OCI-LY7 (cell line): ENCODE data around the gene RBM25. TPM values are rescaled to one million over a fixed set of nuclear protein-coding genes. Genes with fewer than 3 reads are reported as not detected.

ENCODE experiments used
- BruUV-seq: library from RNA; stranded (reverse); fragments of 400-500 nt; replicated peaks from 2 replicates; lab custom pipeline; 2021; lab: Mats Ljungman, UMichigan
- CTCF ChIA-PET: fragments of 300-600 bp; sonication (Branson Sonifier 250); formaldehyde crosslinking; loops from one replicate; lab custom pipeline; 2022; ENCODE audit warnings: antibody characterized with exemption; ENCODE audit not compliant: unreplicated experiment; lab: Charles Lee
- POLR2A ChIA-PET: fragments of 300-600 bp; sonication (Branson Sonifier 250); formaldehyde crosslinking; loops from one replicate; lab custom pipeline; 2022; ENCODE audit warnings: antibody characterized with exemption; lab: Charles Lee
- DNase-seq: peaks from one replicate; pipeline ENCODE4 v3.0.0-alpha.2; 2015; ENCODE audit warnings: low spot score
- H2AFZ ChIP-seq: fragments of 200-600 bp; sonication (generic), shearing (Covaris generic); 2 replicates; pipeline ENCODE4 v1.6.1; 2014; ENCODE audit warnings: mild to moderate bottlenecking, antibody characterized with exemption, low read length, moderate library complexity
- H3K27ac ChIP-seq: fragments of 200-600 bp; sonication (generic); 2 replicates; pipeline ENCODE4 v1.5.1; 2014; ENCODE audit warnings: mixed run types, low read depth, mild to moderate bottlenecking, moderate library complexity, low read length, inconsistent platforms; ENCODE audit not compliant: poor library complexity, severe bottlenecking
- H3K36me3 ChIP-seq: fragments of 200-600 bp; sonication (generic); 2 replicates; pipeline ENCODE4 v1.6.1; 2014; ENCODE audit warnings: mild to moderate bottlenecking, antibody characterized with exemption, low read length, moderate library complexity, mixed read lengths; ENCODE audit not compliant: insufficient read depth
- H3K4me1 ChIP-seq: fragments of 200-600 bp; sonication (generic); 2 replicates; pipeline ENCODE4 v1.5.1; 2014; ENCODE audit warnings: mild to moderate bottlenecking, low read length; ENCODE audit not compliant: insufficient read depth, poor library complexity, severe bottlenecking
- H3K4me2 ChIP-seq: fragments of 200-600 bp; sonication (generic); 2 replicates; pipeline ENCODE4 v1.6.1; 2014; ENCODE audit warnings: mild to moderate bottlenecking, low read length
- H3K4me3 ChIP-seq: fragments of 200-600 bp; sonication (generic); 2 replicates; pipeline ENCODE4 v1.5.1; 2014; ENCODE audit warnings: mild to moderate bottlenecking, low read depth, low read length; ENCODE audit not compliant: poor library complexity, severe bottlenecking
- H3K79me2 ChIP-seq: fragments of 200-600 bp; sonication (generic); 2 replicates; pipeline ENCODE4 v1.6.1; 2016; ENCODE audit warnings: low read depth, mild to moderate bottlenecking, low read length, moderate library complexity, mixed read lengths; ENCODE audit not compliant: insufficient read depth
- H3K9me2 ChIP-seq: fragments of 200-600 bp; sonication (generic); 2 replicates; pipeline ENCODE4 v1.6.1; 2016; ENCODE audit warnings: mild to moderate bottlenecking, low read length, mixed read lengths; ENCODE audit not compliant: insufficient read depth
- H3K9me3 ChIP-seq: fragments of 200-600 bp; sonication (generic); 2 replicates; pipeline ENCODE4 v1.6.1; 2014; ENCODE audit warnings: mild to moderate bottlenecking, mixed run types, low read length, mixed read lengths
- H4K20me1 ChIP-seq: fragments of 200-600 bp; sonication (generic); 2 replicates; pipeline ENCODE4 v1.6.1; 2014; ENCODE audit warnings: mild to moderate bottlenecking, antibody characterized with exemption, low read length, moderate library complexity, mixed read lengths; ENCODE audit not compliant: insufficient read depth
- CTCF ChIP-seq: fragments of 200-600 bp; sonication (generic); conservative IDR thresholded peaks from 2 replicates; pipeline ENCODE4 v1.5.1; 2014; ENCODE audit warnings: mild to moderate bottlenecking, antibody characterized with exemption, low read length, moderate library complexity, mixed read lengths
- EZH2phosphoT487 ChIP-seq: fragments of 200-600 bp; sonication (generic); IDR thresholded peaks from 2 replicates; pipeline ENCODE4 v1.6.1; 2018; ENCODE audit warnings: low read depth, borderline replicate concordance, mild to moderate bottlenecking, mixed run types, antibody characterized with exemption, low read length, moderate library complexity, mixed read lengths
- intact Hi-C: fragments of 100-400 bp; cut with micrococcal nuclease; formaldehyde crosslinking; loops from one replicate; pipeline ENCODE4 v1.10.0; 2022; ENCODE audit not compliant: unreplicated experiment
- total RNA-seq, 2 experiments: library from RNA; depleted of rRNA in 1 of 2; stranded (reverse); fragments of >200 nt in 1 of 2; shearing (Covaris generic) in 1 of 2; gene quantifications; 2 replicates each; pipeline ENCODE4 v1.2.3, GENCODE V29; 2014 to 2022

Gene RBM25
- total RNA-seq, 2 experiments from 2014 or later = 70.5 to 120 TPM

GRCh38 chr14:73149753-73150152 is 91.4 kb downstream of the RBM25 start:
- POLR2A ChIA-PET = interaction anchor here (0.6 to 1.6 kb wide), 2 partner anchors 13 to 417 kb away, joined by 3 to 7 read pairs; no protein-coding TSS in a partner anchor
- H3K79me2 ChIP-seq = peaks cover 13% of the 10 kb centered on the region; the same call in 1 of the 2 replicates
- H3K4me3 ChIP-seq = no peak overlapping the region
- no peak overlapping the region for H2AFZ ChIP-seq
- TF ChIP-seq CTCF (no peak), EZH2phosphoT487 (no peak)
- H4K20me1 ChIP-seq = no peaks in the 10 kb centered on the region
- DNase-seq = no peak
- no peaks in the 10 kb centered on the region for H3K9me3 ChIP-seq
- H3K4me2 ChIP-seq = no peak overlapping the region
- no peak overlapping the region for H3K27ac ChIP-seq
- peaks cover 50% of the 10 kb centered on the region for H3K36me3 ChIP-seq
- no TSS peak for BruUV-seq
- intact Hi-C loops = no loop called here
- CTCF ChIA-PET = no interaction called here
- no peaks in the 10 kb centered on the region for H3K9me2 ChIP-seq
- H3K4me1 ChIP-seq = no peaks in the 10 kb centered on the region

- DNase-seq = no peak
- no peak overlapping the region for H2AFZ ChIP-seq
- no peaks in the 10 kb centered on the region; the same call in 1 of the 2 replicates for H3K79me2 ChIP-seq
- no peak overlapping the region for H3K4me3 ChIP-seq
- H3K36me3 ChIP-seq = peaks cover 53% of the 10 kb centered on the region
- ChIA-PET CTCF (no interaction called here), POLR2A (no interaction called here)
- H3K4me1 ChIP-seq = no peaks in the 10 kb centered on the region
- no peaks in the 10 kb centered on the region for H3K9me2 ChIP-seq
- H3K27ac ChIP-seq = no peak overlapping the region
- no peaks in the 10 kb centered on the region for H4K20me1 ChIP-seq
- intact Hi-C loops = no loop called here
- BruUV-seq = no TSS peak
- H3K4me2 ChIP-seq = no peak overlapping the region
- TF ChIP-seq CTCF (no peak), EZH2phosphoT487 (no peak)
- no peaks in the 10 kb centered on the region for H3K9me3 ChIP-seq
Observed at GRCh38 chr14:73153272-73153671, 94.9 kb downstream of the RBM25 start.

GRCh38 chr14:73162251-73162650 is 103.9 kb downstream of the RBM25 start:
- CTCF ChIA-PET = no interaction called here
- no peak overlapping the region for H3K4me3 ChIP-seq
- POLR2A ChIA-PET = interaction anchor here (1.0 to 2.0 kb wide), 2 partner anchors 13 to 20 kb away, joined by 6 to 7 read pairs; no protein-coding TSS in a partner anchor
- H2AFZ ChIP-seq = no peak overlapping the region
- H3K4me1 ChIP-seq = no peaks in the 10 kb centered on the region
- BruUV-seq = no TSS peak
- no peaks in the 10 kb centered on the region for H3K79me2 ChIP-seq
- no peaks in the 10 kb centered on the region for H3K9me2 ChIP-seq
- no peak overlapping the region for H3K27ac ChIP-seq
- no peak for DNase-seq
- H3K36me3 ChIP-seq = peaks cover 41% of the 10 kb centered on the region
- TF ChIP-seq CTCF = no peak
- TF ChIP-seq EZH2phosphoT487 = no peak
- H4K20me1 ChIP-seq = no peaks in the 10 kb centered on the region
- intact Hi-C loops = no loop called here
- no peak overlapping the region for H3K4me2 ChIP-seq
- no peaks in the 10 kb centered on the region for H3K9me3 ChIP-seq
